ENCODE results near the gene TBC1D16. TPM values are rescaled to one million over a fixed set of nuclear protein-coding genes. Genes with fewer than 3 reads are reported as not detected.

Gene TBC1D16
- total RNA-seq, 1 donor from 2014 or later, result 21.7 TPM

DNA sequence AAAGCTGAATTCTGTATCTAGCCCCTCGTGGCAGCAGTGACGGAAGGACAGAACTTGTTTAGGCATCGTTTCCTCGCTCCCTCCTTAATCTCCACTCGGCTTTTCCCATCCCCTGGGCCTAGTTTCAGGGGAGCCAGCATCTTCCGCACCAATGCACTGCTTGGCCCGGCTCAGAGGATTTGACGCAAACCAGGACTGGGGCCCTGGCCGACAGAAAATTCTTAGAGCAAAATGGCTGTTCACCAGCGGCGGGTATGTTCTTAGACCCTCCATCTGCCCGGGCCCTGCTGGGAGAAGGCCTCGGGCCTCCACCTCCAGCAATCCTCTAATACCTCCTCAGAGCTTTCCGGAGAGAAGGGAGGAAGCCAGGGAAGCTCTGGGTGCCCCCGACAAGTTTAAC is 54.6 kb downstream of the TBC1D16 start:
- no peak for TF ChIP-seq CTCF (IDR thresholded peaks at IDR 0.05)
- intact Hi-C loops (cut with DNase I), result no loop called here
- Histone ChIP-seq H3K4me1 (peaks cover 2% of the 10 kb centered on the region), H3K4me3 (no peak overlapping the region), H3K27me3 (no peaks in the 10 kb centered on the region), H3K36me3 (no peaks in the 10 kb centered on the region), H3K27ac (no peak overlapping the region), H3K9me3 (no peaks in the 10 kb centered on the region)
- ATAC-seq (no peak), DNase-seq (peak; percentile 40)

DNA sequence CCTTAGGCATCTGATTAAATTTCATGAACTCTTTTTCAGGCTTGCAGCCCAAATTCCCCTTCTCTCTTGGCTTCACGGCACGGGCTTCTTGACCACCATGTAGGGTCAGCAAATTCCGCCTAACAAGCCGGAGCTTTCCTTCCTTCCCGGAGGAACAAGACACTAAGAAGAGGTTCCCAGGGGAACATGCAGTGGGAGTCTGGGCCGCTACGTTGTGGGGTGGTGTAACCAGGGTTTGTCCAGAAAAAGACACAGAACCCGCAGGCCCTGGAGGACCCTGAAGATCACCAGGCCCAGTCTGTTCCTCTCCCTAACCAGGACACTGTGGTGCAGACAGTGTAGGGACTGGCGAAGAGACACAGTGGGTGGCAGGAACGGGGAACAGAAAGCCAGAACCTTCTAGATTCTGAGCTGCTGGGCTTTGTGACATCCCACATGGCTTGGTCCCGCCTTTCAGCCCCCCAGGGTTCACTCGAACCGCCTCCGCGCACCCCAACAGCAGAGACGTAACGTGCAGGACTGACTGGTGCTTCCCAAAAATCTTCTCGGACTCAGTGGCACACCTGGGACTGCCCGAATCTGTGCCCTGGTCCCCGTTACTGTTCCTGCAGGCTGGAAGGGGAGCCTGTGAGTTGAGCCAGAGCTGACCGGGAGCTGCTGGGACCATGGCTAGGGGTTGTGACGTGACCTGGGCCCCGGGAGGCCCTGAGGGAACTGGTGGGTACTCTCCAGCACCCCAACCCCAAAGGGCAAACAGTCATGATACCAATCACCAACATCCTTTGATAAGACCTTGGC is 55.2 kb downstream of the TBC1D16 start:
- H3K27me3 ChIP-seq, result no peaks in the 10 kb centered on the region
- peak; percentile 54 for DNase-seq
- H3K36me3 ChIP-seq, result no peaks in the 10 kb centered on the region
- no peaks in the 10 kb centered on the region for H3K4me1 ChIP-seq
- H3K9me3 ChIP-seq, result no peaks in the 10 kb centered on the region
- intact Hi-C loops (cut with DNase I), result no loop called here
- H3K27ac ChIP-seq, result no peak overlapping the region
- ATAC-seq, result no peak
- no peak overlapping the region for H3K4me3 ChIP-seq
- TF ChIP-seq CTCF (IDR thresholded peaks at IDR 0.05), result no peak

DNA sequence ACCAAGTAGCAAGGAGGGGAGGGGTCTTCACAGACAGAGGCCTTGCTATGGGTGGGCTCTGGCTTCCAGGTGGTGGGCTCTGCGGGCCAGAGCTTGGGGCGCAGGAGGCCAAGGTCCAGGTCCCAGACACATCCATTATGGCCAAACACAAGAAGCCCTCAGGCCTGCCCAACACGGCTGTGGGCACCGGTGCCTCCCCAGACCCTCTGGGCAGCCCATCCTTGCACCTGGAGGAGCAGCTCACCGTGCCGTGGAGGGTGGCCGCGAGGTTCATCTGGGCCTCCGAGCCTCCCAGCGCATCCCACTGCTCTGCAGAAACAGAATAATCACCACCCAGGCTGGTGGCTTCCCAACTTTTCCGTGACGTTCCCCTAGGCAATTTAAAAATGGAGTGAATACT is 55.9 kb downstream of the TBC1D16 start:
- intact Hi-C loops (cut with DNase I), result loop anchor here (10.0 kb wide), 1 partner anchor 195 kb away; no protein-coding TSS in a partner anchor
- TF ChIP-seq CTCF (IDR thresholded peaks at IDR 0.05), result no peak
- DNase-seq (peak; percentile 32), ATAC-seq (no peak)
- no peak overlapping the region for H3K4me3 ChIP-seq
- no peaks in the 10 kb centered on the region for H3K4me1 ChIP-seq
- no peaks in the 10 kb centered on the region for H3K9me3 ChIP-seq
- H3K27ac ChIP-seq, result no peak overlapping the region
- H3K27me3 ChIP-seq, result no peaks in the 10 kb centered on the region
- no peaks in the 10 kb centered on the region for H3K36me3 ChIP-seq

GRCh38 chr17:79979221-79979741 is 56.4 kb downstream of the TBC1D16 start:
- Histone ChIP-seq H3K27me3 (no peaks in the 10 kb centered on the region), H3K36me3 (no peaks in the 10 kb centered on the region), H3K4me1 (no peaks in the 10 kb centered on the region), H3K27ac (no peak overlapping the region), H3K4me3 (no peak overlapping the region), H3K9me3 (no peaks in the 10 kb centered on the region)
- peak; percentile 4 for ATAC-seq
- intact Hi-C loops (cut with DNase I), result loop anchor here (10.0 kb wide), 1 partner anchor 194 kb away; no protein-coding TSS in a partner anchor
- peak; percentile 37 for DNase-seq
- no peak for TF ChIP-seq CTCF (IDR thresholded peaks at IDR 0.05)

GRCh38 chr17:79978548-79978855 is 57.2 kb downstream of the TBC1D16 start:
- Histone ChIP-seq H3K4me3 (no peak overlapping the region), H3K27me3 (no peaks in the 10 kb centered on the region), H3K27ac (no peak overlapping the region), H3K9me3 (no peaks in the 10 kb centered on the region), H3K4me1 (no peaks in the 10 kb centered on the region), H3K36me3 (no peaks in the 10 kb centered on the region)
- no peak for TF ChIP-seq CTCF (IDR thresholded peaks at IDR 0.05)
- ATAC-seq (no peak), DNase-seq (no peak)
- intact Hi-C loops (cut with DNase I), result loop anchor here (10.0 kb wide), 1 partner anchor 194 kb away; no protein-coding TSS in a partner anchor
